ENCODE results near the gene GABPB2. TPM values are rescaled to one million over a fixed set of nuclear protein-coding genes. Genes with fewer than 3 reads are reported as not detected.

GABPB2 gene
- total RNA-seq, 6 donors from 2014 or later: 6.8 to 32.5 (median 13.0) TPM

DNA sequence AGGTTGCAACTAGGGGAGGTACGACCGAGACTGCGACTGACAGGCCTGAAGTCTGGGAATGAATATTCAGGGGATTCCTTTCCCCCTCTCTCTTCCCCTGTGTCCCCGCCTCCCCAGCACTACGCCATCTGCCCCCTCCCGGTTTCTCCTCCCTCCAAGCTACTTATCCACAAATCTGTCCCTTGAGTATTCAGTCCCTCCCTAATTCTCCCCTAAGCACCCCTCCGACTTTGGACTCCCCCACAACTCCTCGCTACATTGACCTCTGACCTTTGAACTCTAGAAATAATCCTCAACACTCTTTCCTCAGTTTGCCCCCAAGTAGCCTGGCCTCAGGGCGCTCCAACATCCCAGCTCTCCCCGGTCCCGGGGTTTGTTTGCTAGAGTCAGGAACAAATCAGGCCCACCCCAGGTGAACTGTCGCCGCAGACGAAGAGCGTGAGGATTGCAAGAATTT lies 94.7 kb downstream of the GABPB2 start:
- ATAC-seq (ENCODE audit: low FRiP score in 2 of 2) (peak in 1 of 2 donors; percentile 72), DNase-seq (peak in 1 of 2 donors; percentile 25)
- WGBS, 2 donors: 11 to 24% methylated on average over 15 of the region's 15 CpGs
- Histone ChIP-seq H3K27ac (peak overlapping the region; percentile 65 to 87 (median 84)), H3K9me3 (no peaks in the 10 kb centered on the region), H3K4me1 (peaks cover 18 to 35% (median 24%) of the 10 kb centered on the region in 4 donors), H3K36me3 (peaks cover 6 to 47% (median 29%) of the 10 kb centered on the region in 4 donors), H3K27me3 (no peaks in the 10 kb centered on the region), H3K4me3 (peak overlapping the region; percentile 49 to 72 (median 68))
- TF ChIP-seq POLR2A (IDR thresholded peaks at IDR 0.05): no peak
- no peak for TF ChIP-seq POLR2AphosphoS5 (IDR thresholded peaks at IDR 0.05)
- TF ChIP-seq EP300 (IDR thresholded peaks at IDR 0.05): no peak

DNA sequence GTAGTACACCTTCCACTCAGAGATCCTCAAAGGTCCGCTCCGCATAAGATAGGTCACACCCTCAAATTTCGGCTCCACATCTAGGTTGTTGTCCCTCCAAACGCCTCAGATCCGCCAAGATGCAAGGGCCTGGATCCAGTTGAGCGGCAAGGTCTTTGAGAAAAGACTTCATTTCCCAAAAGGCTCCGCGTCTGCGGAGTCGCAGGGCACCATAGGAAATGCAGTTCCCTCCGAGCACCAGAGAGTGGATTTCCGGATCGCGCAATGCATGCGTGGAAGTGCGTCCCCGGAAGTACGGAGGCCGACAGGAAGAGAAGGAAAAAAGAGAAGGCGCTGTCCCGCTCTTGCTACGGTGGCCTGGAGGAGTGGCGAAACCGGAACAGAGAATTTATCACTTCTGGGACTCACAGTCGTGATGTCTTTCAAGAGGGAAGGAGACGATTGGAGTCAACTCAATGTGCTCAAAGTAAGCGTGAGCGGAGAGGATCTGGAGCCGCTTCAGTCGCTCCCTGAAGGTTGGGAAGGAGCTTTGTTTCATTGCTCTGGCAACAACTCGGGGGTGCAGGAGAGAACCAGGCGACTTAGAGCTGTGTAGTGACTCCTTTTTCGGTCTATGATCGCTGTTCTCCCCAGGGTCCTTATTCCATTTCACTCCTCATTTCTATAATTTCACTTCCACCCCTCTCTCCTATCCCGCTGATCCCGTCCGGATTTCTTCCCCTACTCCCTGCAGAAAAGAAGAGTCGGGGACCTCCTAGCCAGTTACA lies 95.4 kb downstream of the GABPB2 start, which contains the start of the genes LYSMD1 and SCNM1:
LYSMD1 (minus strand) TSS at position 165 of the 767 bp plus-strand sequence. CDS start 644 bp downstream, outside the sequence.
SCNM1 (plus strand) TSS at position 407 of the 767 bp plus-strand sequence; CDS start at position 416, 9 bp downstream.
- H3K27ac ChIP-seq: peak within 1 kb of the TSS; percentile 65 to 87 (median 84)
- H3K27me3 ChIP-seq: no peaks in the 10 kb centered on the region
- WGBS, 2 donors: 0% methylated on average over 38 of the region's 38 CpGs
- DNase-seq (peak in 1 of 2 donors; percentile 97), ATAC-seq (ENCODE audit: low FRiP score in 2 of 2) (peak; percentile 97)
- H3K9me3 ChIP-seq: no peaks in the 10 kb centered on the region
- peaks cover 3 to 47% (median 29%) of the 10 kb centered on the region in 4 donors for H3K36me3 ChIP-seq
- peaks cover 18 to 35% (median 24%) of the 10 kb centered on the region in 4 donors for H3K4me1 ChIP-seq
- H3K4me3 ChIP-seq: peak within 1 kb of the TSS; percentile 49 to 72 (median 68)
- TF ChIP-seq, protein P1, sequence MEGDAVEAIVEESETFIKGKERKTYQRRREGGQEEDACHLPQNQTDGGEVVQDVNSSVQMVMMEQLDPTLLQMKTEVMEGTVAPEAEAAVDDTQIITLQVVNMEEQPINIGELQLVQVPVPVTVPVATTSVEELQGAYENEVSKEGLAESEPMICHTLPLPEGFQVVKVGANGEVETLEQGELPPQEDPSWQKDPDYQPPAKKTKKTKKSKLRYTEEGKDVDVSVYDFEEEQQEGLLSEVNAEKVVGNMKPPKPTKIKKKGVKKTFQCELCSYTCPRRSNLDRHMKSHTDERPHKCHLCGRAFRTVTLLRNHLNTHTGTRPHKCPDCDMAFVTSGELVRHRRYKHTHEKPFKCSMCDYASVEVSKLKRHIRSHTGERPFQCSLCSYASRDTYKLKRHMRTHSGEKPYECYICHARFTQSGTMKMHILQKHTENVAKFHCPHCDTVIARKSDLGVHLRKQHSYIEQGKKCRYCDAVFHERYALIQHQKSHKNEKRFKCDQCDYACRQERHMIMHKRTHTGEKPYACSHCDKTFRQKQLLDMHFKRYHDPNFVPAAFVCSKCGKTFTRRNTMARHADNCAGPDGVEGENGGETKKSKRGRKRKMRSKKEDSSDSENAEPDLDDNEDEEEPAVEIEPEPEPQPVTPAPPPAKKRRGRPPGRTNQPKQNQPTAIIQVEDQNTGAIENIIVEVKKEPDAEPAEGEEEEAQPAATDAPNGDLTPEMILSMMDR (IDR thresholded peaks at IDR 0.05): peak in 5 of 6 experiments; percentile 23 to 62 (median 51)
- TF ChIP-seq EP300 (IDR thresholded peaks at IDR 0.05) (peak in 2 of 4 donors; percentile 87 to 92), POLR2AphosphoS5 (IDR thresholded peaks at IDR 0.05) (peak; percentile 99 to 100), POLR2A (IDR thresholded peaks at IDR 0.05) (peak in 3 of 4 donors; percentile 39 to 79 (median 58))

DNA sequence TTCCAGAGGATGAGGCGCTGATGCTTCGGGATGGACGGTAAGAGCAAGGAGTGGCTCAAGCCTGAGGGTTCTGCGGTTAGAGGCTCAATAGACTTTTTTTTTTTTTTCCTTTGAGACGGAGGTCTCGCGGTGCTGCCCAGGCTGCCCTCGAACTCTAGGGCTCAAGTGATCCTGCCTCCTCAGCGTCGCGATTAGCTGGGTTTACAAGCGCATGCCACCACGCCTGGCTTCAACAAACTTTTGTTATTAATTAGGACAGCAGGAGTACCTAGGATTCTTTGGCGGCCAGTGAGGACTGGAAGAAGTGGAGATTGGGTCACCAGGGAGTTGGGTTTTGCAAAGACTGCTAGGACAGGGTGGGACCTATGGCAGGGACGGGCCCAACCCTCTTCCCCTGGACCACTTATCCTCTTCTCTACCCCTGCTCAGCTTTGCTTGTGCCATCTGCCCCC lies 96.0 kb downstream of the GABPB2 start:
- peak in 1 of 2 donors; percentile 24 for ATAC-seq (ENCODE audit: low FRiP score in 2 of 2)
- Histone ChIP-seq H3K27me3 (no peaks in the 10 kb centered on the region), H3K27ac (peak overlapping the region; percentile 59 to 87 (median 84)), H3K4me3 (peak overlapping the region; percentile 42 to 72 (median 68)), H3K9me3 (no peaks in the 10 kb centered on the region), H3K36me3 (peaks cover 2 to 47% (median 30%) of the 10 kb centered on the region in 4 donors), H3K4me1 (peaks cover 18 to 35% (median 24%) of the 10 kb centered on the region in 4 donors)
- TF ChIP-seq EP300 (IDR thresholded peaks at IDR 0.05): no peak
- TF ChIP-seq POLR2A (IDR thresholded peaks at IDR 0.05): no peak
- TF ChIP-seq, protein P1 (IDR thresholded peaks at IDR 0.05): no peak
- no peak for TF ChIP-seq POLR2AphosphoS5 (IDR thresholded peaks at IDR 0.05)
- no peak for DNase-seq
- WGBS, 2 donors: 5 to 6% methylated on average over 15 of the region's 15 CpGs

DNA sequence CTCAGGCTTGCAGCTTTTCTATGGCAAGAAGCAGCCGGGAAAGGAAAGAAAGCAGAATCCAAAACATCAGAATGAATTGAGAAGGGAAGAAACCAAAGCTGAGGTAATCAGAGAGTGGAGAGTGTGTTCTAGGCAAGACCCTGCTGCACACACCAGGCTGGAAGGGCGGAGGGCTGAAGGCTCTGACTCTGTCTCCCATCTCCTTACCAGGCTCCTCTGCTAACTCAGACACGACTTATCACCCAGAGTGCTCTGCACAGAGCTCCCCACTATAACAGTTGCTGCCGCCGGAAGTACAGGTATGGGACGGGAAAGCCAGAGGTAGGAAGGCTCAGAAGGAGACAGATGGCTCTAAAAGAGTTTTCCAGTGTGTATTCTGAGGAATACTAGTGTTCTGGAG lies 96.6 kb downstream of the GABPB2 start:
- peaks cover 2 to 43% (median 29%) of the 10 kb centered on the region in 4 donors for H3K36me3 ChIP-seq
- no peak overlapping the region for H3K27ac ChIP-seq
- no peaks in the 10 kb centered on the region for H3K27me3 ChIP-seq
- ATAC-seq (ENCODE audit: low FRiP score in 2 of 2): no peak
- peak overlapping the region in 1 of 4 donors; percentile 70 for H3K4me3 ChIP-seq
- TF ChIP-seq POLR2AphosphoS5 (IDR thresholded peaks at IDR 0.05) (no peak), EP300 (IDR thresholded peaks at IDR 0.05) (no peak), POLR2A (IDR thresholded peaks at IDR 0.05) (no peak)
- TF ChIP-seq, protein P1 (IDR thresholded peaks at IDR 0.05): no peak
- DNase-seq: no peak
- H3K4me1 ChIP-seq: peaks cover 18 to 35% (median 24%) of the 10 kb centered on the region in 4 donors
- WGBS, 2 donors: 90% methylated on average over 6 of the region's 6 CpGs
- no peaks in the 10 kb centered on the region for H3K9me3 ChIP-seq

DNA sequence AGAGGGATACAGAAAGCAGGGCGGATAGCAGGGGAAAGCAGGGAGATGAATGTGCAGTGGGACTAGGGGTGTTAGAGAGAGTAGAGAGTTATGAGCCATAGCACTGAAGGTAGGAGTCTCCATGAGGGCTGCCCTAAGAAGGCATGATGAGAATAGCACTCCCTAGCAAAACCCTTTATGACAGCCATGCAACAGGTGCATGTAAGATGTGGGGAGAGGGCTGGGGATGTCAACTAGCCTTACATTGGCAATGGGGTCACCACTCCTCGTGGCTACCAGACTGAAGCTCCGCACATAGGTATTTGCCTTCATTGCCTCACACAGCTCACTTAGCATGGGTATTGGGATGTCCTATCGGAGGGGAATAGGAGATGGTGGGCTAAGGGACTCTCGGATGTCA lies 100.6 kb downstream of the GABPB2 start:
- TF ChIP-seq EP300 (IDR thresholded peaks at IDR 0.05): no peak
- TF ChIP-seq POLR2AphosphoS5 (IDR thresholded peaks at IDR 0.05): no peak
- TF ChIP-seq, protein P1 (IDR thresholded peaks at IDR 0.05): no peak
- no peak for TF ChIP-seq POLR2A (IDR thresholded peaks at IDR 0.05)
- no peaks in the 10 kb centered on the region for H3K9me3 ChIP-seq
- no peaks in the 10 kb centered on the region for H3K27me3 ChIP-seq
- 93 to 94% methylated on average over 3 to 5 of the region's 5 CpGs for WGBS, 2 donors
- H3K36me3 ChIP-seq: peaks cover 2 to 76% (median 45%) of the 10 kb centered on the region in 4 donors
- peaks cover 10 to 14% (median 11%) of the 10 kb centered on the region in 4 donors for H3K4me1 ChIP-seq
- no peak overlapping the region for H3K4me3 ChIP-seq
- no peak for ATAC-seq (ENCODE audit: low FRiP score in 2 of 2)
- no peak overlapping the region for H3K27ac ChIP-seq
- no peak for DNase-seq

Measured in upper lobe of left lung (tissue), 6 donors.